HG02973 (cell line): ENCODE results near the gene ATP2A3.

Source experiments
- ATAC-seq: cut with Tn5 transposase; IDR thresholded peaks from one replicate; pipeline ENCODE4 v1.9.1; 2021; ENCODE audit warnings: moderate library complexity; ENCODE audit not compliant: unreplicated experiment

Gene ATP2A3

DNA sequence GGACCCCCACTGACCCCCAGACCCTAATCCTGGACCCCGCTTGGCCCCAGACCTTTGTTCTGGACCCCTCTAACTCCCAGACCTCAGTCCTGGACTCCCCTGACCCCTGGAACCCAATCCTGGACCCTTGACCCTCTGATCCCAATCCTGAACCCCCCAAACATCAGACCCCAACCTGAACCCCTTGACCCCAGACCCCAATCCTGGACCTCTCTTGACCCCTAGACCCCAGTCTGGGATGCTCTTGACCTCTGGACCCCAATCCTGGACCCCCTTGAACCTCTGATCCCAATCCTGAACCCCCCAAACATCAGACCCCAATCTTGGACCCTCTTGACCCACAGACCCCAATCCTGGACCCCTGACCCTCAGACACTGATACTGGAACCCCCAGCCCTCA lies 34.5 kb downstream of the ATP2A3 start:
- no peak for ATAC-seq

DNA sequence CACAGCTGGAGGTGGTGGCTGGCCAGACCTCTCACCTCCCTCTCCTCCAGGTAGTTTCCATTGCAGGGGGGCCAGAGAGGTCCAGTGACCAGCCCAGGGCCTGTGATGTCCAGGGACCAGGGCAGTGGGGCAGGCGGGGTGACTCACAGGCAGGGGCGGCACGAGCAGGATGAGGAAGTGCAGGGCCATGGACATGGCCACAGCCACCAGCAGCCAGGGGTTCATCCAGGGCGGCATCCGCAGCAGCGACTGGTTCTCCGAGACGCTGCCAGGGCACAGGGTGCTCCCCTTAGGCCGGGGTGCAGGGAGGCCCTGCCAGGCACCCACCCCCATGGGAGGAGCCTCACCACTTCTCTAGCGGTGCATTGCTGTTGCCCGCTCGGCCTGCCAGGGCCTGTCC lies 35.1 kb downstream of the ATP2A3 start:
- no peak for ATAC-seq

DNA sequence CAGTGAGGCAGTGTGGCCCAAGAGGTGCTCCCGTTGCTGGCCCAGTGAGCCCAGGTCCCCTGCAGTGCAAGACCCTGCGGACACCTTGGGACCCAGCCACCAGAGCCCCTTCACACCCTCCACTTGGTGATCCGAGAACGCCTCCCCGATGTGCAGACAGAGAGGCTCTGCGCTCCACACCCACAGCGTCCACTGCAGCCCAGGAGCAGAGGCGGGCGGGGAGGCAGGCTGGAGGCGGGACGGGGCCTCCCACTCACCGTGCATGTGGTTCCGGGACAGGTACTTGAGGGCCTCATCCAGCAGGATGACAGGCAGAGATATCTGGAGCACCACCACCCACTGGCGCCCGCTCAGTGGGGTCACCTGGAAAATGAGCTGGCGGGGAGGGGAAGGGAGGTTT lies 35.8 kb downstream of the ATP2A3 start:
- ATAC-seq: no peak

DNA sequence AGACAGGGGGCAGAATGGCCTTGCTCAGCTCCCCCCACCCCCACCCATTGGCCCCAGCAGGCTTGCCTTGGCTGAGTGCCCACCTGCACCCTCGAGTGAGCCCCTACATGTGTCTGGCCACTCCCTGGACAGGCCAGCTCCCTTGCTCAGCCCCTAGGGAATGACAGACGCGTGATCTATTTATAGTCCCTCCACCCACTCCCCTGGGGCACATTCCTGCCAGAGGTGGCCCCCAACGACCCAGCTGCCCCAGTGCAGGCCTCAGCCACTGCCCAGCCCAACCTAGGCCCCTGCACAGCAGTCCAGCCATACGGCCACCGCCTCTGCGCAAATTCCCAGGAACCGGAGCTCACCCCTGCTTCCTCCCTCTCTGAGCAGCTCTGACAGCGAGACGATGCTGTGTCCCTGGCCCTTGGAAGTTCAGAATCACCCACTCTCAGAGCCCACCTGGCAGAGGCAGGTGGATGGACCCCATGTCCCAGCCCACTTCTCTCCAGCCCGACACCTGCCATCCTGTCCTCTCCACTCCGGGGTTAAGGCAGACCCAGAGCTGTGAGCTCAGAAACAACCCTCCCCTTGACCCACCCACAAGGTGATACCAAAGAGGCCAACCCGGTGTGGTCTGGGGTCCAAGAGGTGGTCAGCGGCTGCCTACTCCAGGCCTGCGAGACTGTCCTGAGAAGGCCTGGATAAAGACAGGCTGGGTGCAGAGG lies 36.5 kb downstream of the ATP2A3 start:
- no peak for ATAC-seq

DNA sequence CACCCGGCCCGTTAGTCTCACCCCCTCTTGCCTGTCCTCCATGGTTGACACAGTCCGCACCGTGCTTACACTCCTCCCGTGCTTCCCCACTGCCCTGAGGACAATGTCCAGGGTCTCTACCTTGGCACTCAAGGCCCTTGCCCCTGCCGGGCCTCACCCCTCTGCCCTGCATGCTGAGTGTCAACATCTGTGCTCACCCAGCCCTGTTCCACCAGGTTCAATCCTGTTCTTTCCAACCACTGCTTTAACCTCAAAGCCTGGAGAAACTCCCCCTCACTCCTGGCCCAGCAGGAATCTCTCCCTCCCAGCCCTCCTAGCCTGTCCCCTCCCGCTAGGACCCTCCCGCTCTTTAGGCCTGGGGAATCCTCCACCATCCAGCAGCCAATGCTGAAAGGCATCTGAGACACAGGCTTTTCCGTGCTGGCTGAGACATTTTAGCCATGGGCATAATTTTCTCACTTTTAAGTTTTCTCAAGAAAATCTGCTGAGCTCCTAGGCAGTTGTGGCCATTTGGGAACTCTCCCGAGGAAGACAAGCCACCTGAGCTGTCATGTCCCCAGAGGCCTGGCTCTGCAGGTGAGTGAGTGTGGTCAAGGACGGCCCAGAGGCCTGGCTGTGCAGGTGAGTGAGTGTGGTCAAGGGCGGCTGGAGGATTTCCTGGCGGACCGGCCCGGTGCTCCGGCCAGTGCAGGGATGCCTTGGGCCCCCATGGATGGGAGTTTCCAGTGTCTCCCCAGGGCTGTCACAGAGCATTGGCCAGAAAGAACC lies 37.2 kb downstream of the ATP2A3 start:
- ATAC-seq: no peak

DNA sequence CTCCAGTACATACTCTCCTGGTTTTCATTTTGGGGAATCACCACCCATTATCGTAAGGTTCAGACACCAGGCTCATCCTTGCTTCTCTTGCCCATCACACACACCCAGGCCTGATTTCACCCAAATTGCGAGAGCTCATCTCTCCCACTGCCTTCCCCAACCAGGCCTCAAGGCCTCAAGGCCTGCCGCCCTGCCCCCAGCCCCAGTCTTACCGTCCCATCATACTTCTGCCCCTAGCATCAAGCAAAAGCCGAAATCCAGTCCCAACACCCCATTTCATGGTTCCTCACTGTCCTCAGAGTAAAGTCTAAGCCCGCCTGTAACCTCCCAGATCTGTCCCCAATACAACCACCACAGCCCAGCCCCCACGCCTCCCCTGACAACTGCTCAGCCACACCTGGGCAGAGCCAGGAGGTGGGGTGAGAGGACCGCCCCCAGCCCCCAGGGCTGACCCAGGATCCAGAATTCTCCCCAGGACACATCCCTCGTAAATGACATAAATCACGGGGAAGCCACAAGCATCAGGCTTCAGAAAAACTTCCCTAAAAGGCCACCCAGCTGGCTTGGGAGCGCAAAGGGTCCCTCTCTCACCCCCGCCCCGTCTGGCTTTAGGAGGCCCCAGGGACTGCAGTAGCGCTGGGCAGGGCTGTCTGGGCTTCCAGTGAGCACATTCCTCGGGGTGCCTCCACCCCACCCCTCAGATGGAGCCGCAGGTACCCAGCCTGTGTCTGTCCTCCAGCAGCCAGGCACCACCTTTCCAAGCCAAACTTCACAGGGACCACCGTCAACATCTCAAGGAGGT lies 38.4 kb downstream of the ATP2A3 start:
- no peak for ATAC-seq

DNA sequence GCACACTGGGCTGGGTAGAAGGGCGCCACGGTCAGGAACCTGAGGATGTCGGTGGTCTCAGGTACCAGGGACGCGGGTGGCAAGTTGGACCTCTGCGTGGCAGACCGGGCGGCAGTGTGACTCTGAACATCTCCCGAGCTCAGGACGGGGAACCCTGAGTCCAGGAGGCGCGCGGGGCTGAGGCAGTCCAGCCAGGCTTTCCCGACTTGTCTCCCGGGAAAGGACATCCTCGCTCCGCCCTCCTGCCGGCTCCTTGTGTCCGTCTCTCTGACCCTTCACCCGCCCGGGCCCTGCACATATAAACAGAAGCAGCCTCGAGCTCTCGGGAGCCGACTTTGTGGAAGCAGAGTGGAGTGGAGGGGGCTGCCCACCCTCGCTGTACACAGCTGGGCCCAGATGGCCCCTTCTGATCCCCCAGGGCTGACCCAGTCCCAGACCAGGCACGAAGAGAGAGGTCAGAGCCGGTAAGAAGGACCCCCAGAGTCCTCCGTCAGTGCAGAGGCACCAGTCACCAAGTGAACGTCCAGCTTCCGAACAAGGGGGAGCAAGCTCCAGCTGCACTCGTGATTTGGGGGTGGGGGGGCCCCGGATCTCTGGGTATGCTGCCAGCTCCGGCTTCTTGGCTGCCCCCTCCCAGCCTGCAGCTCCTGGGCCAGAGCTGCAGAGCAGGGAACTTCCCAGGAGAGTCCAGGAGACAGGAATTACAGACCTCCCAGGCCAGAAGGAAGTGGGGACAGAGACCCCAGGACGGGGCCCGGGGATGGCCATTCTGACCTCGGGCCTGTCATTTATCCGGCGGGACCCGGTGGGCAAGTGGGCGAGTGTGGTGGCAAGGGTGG lies 39.5 kb downstream of the ATP2A3 start:
- ATAC-seq: no peak

DNA sequence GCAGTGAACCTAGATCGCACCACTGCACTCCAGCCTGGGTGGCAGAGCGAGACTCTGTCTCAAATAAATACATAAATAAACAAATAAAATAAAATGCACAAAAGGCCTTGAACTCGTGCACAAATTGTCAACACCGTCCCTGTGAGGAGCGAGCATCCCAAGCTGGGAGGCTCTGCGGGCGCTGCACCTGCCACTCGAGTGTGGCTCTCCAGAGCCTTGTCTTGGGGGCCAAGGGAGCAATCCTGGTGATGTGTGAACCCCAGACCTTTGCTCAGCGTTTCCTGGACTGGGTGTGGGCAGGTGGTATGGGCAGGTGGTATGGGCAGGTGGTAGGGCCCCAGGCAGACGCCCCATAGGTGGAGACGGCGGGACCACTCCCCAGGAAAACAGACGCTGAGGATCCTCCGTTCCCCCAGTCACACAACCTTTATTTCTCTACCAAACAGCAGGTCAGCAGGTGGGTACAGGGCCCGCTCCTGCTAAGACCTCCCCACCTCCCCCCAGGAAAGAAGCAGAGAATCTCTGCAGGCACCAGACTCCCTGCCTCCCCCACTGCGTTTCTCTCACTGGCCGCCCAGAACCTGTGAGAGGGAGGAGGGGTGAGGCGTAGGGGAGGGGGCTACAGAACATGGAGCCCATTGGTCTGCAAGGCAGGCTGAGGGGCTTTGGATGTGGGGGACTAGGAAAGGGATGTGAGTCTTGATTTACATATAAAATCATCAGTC lies 40.6 kb downstream of the ATP2A3 start:
- ATAC-seq: no peak

DNA sequence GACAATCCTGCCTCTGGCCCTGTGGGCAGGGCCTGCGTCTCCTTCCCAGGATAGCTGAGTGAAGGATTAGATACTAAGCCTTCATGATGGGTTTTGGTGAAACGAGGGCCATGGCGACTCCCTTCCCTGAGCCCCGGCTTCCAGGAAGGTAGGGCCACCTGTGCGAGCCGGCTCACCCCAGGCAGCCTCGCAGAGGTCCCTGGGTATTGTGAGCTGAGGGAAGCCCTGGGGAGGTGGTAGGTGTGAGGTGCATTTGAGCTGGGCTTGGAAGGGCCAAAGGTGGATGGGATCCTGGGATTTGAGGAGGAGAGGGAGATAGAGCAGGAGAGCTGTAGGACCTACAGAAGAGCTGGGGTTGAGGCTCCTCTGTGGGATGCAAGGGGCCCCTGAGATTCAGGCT lies 41.5 kb downstream of the ATP2A3 start:
- ATAC-seq: no peak

DNA sequence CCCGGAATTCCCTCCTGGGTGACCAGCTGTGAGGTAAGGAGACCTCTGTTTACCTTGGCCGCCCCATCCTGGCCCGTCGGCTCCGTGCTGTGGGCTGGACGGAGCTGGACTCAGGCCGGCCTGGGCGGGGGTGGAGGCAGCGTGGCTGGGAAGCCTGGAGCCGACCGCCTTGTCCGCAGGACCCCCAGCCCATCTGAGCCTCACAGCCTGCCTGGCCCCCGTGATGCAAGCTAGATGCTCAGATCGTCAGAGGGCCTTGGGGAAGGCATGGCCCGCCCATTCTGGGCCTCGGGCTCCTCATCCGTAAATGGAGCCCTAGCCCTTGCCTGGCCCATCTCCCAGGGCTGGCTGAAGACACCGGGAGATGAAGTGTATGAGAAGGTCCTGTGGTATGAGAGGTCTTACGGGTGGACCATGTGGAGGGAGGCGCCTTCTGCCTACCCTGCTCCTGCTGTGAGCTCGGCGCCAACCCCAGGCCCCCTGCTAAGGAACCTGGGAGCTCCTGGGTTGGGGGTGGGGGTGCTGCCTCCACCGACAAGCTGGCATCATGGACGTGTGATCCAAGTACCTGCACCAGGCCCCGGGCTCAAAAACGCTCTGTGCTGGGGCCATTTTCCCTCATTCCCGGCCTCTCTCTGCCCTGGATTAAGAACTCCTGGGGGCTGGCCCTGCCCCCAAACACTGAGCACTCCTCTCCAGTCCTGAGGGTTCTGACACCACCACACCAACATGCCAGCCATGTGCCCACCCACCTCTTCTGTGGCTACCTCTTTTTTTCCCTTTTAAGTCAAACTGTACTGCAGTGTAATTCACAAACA lies 42.5 kb downstream of the ATP2A3 start:
- no peak for ATAC-seq

DNA sequence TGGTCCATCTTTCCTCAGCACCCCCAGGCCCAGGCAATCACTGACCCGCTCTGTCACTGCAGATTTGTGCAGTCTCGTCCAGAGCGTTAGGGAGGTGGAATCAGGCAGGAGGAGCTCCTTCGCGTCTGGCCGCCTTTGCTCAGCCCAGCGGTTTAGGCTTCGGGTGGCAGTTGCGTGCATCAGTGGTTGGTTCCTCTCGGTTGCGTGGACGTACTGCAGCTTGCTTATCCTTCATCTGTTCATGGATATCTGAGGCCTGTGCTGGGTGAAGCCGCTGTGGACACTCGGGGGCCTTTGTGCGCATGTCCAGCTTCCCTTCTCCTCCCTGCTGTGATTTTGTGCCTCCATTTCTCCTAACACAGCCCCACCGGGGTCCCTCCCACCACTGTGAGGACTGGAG lies 43.2 kb downstream of the ATP2A3 start:
- no peak for ATAC-seq

DNA sequence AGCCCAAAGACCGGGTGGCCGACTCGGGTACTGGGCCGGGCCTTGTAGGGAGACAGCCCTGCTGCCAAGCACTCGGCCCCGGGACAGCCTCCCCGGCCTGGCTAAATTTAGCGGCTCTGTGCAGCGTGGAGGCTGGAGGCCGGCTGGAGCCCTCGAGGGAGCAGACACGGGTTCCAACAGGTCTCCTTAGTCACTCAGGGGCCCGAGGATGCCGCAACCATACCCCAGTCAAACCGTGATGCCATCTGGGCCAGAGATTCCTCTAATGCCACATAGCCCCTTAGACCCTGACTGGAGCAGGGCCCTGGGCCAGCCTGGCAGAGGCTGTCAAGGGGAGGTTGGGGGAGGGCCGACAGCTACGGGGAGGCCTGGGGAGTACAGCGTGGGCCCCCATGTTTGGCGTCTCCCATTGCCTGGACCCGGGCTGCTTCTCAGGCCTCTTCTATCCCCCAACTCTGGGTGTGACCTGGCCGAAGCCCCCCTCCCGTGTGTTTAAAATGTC lies 45.1 kb downstream of the ATP2A3 start:
- ATAC-seq: no peak

DNA sequence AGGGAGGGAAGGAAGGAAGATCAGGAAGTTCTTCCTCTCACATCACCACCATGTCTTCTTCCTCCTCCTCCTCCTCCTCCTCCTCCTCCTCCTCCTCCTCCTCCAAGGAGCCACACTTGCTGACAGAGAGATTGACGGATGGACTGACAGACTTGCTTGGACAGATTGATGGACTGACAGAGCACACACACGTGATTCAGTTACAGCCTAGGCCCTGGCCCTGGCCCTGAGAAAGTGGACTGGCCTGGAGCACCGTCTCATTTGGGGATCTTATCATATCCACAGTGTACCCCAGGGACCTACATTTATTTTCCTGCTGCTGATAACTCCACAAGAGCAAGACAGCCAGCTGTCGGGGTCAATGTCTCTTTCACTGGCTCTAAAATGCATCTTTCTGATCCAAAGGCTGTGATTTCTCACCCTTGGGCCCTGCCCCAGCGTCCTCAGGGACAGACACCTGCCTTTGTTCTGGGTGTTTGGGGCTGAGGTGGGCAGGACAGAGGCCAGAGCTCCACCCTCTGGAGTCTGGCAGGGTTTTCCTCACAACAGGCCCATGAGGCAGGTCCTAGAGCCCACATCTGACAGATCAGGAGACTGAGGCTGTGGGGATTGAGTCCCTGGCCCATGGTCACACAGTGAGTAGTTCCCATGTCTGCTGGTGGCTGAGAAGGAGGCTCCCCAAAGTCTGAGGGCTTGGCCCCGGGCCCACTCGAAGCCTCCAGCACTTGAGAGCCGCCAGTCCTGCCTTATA lies 45.7 kb downstream of the ATP2A3 start:
- ATAC-seq: no peak

DNA sequence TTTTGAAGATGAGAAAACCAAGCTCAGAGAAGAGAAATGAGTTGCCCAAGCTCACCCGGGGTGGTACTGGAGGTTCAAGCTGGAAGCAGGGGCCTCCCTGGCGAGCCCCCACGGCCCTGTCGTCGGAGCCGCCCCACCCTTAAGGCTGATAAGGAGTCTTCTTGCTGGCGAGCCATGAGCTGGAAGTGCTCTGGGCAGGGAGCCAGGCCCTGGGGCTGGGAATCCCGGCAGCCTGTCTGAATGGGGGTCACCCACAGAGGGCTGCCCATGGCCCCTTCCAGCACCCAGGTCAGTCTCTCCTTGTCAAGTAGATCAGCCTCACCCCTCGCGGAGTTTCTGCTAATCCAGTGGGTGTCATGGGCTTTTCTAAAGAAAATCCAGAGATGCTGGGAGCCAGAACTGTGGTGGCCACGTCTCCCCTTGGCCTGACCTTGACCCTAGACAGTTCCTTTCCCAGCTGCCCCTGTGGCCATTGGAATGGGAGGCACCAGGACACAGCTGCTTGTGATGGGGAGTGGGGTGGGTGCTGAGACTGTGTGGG lies 46.8 kb downstream of the ATP2A3 start:
- ATAC-seq: no peak

DNA sequence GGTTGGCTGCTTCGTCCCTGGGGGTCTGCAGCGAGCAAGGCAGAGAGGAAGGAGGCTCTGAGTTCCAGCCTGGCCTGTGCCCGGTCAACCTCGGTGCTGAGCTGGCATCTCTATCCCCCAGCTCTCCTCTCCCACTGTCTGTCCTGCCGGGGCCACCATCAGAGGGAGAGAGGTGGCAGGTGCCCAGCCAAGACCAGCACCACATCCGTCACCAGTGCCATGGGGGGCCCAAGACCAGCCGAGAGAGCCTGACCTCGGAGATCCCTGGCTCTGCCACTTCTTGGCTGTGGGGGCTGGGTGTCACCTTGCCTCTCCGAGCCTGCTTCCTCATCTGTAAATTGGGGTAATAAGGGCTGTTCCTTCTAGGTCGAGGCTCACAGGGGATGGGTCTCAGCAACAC lies 47.4 kb downstream of the ATP2A3 start:
- no peak for ATAC-seq

DNA sequence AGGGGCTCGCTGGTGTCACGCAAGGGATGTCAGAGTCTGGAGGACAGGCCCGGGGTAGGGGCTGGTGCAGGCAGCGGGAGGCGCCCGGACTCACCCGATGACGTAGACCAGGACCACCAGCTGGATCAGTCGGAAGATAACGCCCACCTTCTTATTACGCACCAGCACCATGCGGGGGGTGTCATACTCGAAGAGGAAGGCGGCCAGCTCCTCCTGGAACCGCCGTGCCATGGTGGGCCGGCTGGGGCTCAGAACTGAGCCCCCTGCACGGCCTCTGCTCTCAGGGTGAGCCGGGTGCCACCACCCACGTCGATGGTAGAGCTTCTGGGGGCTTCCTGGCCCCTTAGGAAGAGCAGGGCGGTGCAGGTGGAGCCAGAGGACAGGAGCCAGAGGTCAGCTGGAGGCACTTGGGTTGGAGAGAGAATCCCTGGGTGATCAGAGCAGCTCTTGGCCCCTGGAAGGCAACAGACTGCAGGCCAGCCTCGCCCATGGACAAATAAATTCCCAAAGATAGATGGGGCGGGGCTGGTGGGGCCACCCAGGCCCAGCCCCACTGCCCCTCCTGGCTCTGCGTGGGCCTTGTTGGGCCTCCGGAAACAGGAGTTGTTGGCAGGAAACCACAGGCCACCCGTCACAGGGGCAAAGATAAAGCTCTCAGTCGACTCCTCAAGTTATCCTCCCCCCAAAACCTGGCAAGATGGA lies 48.1 kb downstream of the ATP2A3 start, which contains the start of gene P2RX1:
TSS of gene P2RX1 (minus strand) at position 471 of the 702 bp plus-strand sequence. CDS start at position 231, 240 bp downstream.
- ATAC-seq: no peak

DNA sequence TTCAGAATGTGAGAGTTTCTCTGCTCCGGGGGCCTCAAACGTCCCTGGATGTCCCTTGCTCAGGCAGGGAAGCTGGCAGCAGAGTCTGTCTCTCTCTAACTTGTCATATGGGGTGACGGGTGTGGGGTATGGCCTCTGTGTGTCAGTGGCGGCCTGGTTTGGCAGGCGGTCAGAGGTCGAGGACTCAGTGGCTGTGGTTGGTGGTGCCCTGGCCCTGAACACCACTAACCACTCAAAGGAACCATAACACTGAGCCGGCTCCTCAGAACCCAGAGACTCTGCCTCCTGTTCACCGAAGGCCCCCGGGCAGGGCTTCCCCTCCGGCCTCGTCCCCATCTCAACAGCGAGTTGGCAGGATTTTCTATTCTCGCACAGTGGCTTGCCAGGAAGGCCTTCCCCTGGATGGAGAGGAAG lies 48.6 kb downstream of the ATP2A3 start:
- no peak for ATAC-seq

DNA sequence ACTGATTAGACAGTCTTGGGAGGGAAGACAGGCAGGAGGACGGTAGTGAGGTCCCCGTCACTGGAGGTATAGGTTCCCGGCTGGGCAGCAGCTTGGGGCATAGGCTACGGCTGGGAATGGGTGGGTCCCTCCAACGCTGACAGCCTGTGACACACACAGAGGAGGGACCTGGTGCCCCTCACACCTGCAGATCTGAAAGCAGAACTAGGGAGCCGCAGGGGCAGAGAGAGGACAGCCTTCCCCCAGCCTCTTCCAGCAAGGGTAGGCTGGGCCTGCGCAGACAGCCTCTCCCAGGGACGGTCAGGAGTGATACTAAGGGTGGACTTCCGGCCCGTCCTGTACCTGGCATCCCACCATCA lies 49.9 kb downstream of the ATP2A3 start:
- peak; percentile 32 for ATAC-seq
